Cardiac muscle cell (in vitro differentiated cells and primary cell): ENCODE measurements around the gene TRIM45. TPM values are rescaled to one million over a fixed set of nuclear protein-coding genes. Genes with fewer than 3 reads are reported as not detected.

Experiments
- DNase-seq, 2 donors: peaks; one replicate each; pipeline versions ENCODE4 v3.0.0 to v3.0.0-alpha.2; 2010 to 2017; ENCODE audit warnings: low read depth in 1 of 2, low spot score in 1 of 2
- H3K27ac ChIP-seq: fragments of 200-600 bp; sonication (generic); 2 replicates; pipeline ENCODE4 v1.5.1; 2016
- H3K27me3 ChIP-seq: fragments of 200-600 bp; sonication (generic); 2 replicates; pipeline ENCODE4 v1.6.0; 2016; ENCODE audit warnings: control low read depth
- H3K36me3 ChIP-seq: fragments of 200-600 bp; sonication (generic); 2 replicates; pipeline ENCODE4 v1.5.1; 2016; ENCODE audit warnings: control low read depth
- H3K4me1 ChIP-seq: fragments of 200-600 bp; sonication (generic); 2 replicates; pipeline ENCODE4 v1.8.1; 2017; ENCODE audit warnings: low read depth, mild to moderate bottlenecking, mixed run types
- H3K4me3 ChIP-seq: fragments of 200-600 bp; sonication (generic); 2 replicates; pipeline ENCODE4 v1.5.1; 2016; ENCODE audit warnings: mild to moderate bottlenecking
- H3K9me3 ChIP-seq: fragments of 200-600 bp; sonication (generic); 2 replicates; pipeline ENCODE4 v1.5.1; 2017; ENCODE audit warnings: low read depth, mild to moderate bottlenecking, control low read depth
- polyA plus RNA-seq: library from polyadenylated mRNA; unstranded; fragments of >200 nt; fragmentation: Nextera tagmentation; extraction: Ambion mirVana; gene quantifications from 2 replicates; pipeline ENCODE4 v1.2.1, GENCODE V29; 2016
- total RNA-seq: library from RNA; depleted of rRNA; stranded (reverse); fragments of >200 nt; gene quantifications from 2 replicates; pipeline ENCODE4 v1.2.3, GENCODE V29; 2016
- TF ChIP-seq, protein P1 (sequence below): IDR thresholded peaks from 2 replicates; pipeline ENCODE4 v1.5.1; 2012; ENCODE audit warnings: low read depth, mild to moderate bottlenecking, low read length

The TRIM45 gene, protein sequence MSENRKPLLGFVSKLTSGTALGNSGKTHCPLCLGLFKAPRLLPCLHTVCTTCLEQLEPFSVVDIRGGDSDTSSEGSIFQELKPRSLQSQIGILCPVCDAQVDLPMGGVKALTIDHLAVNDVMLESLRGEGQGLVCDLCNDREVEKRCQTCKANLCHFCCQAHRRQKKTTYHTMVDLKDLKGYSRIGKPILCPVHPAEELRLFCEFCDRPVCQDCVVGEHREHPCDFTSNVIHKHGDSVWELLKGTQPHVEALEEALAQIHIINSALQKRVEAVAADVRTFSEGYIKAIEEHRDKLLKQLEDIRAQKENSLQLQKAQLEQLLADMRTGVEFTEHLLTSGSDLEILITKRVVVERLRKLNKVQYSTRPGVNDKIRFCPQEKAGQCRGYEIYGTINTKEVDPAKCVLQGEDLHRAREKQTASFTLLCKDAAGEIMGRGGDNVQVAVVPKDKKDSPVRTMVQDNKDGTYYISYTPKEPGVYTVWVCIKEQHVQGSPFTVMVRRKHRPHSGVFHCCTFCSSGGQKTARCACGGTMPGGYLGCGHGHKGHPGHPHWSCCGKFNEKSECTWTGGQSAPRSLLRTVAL
- 9.9 and 21.5 TPM in 2 replicates for total RNA-seq
- polyA plus RNA-seq, result 15.9 and 17.2 TPM in 2 replicates

DNA sequence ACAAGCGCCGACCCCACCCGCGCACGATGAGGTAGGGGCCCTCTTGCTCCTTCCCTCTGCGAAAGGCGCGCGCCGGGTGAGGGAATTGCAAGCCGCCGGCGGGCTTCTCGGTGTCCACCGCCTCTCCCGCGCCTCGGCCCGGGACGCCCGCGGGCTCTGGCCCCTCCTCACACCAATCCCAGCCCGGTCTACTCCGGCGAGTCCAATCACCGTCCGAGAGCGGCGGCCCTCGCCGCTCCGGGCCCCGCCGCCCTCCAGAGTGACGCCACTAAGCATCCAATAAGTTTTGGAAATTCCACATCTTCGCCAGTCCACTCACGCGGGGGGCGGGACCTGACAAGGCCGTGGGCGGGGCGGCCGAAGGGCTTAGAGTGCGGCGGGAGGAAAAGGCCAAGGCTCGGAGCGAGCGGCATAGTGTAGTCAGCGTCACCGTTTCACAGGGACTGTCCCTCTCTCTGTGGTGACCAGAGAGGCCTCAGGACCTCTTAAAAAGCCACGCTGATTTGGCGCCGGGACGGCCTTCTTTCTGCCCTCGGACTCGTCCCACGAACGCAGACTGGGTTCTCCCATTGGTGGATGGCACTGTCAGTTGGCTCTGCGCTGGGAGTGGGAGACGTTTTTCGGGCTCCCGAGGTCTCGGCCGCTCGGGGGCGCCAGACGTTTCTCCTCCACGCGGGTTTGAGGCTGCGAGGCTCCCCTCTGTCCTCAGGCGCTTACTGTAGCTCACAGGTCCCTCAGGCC, at the start of gene TRIM45:
TSS of gene TRIM45 (minus strand) at position 161 of the 741 bp plus-strand sequence. CDS start 548 bp downstream, outside the sequence.
- Histone ChIP-seq H3K36me3 (no peaks in the 10 kb centered on the region), H3K27me3 (no peaks in the 10 kb centered on the region), H3K4me1 (peaks cover 12% of the 10 kb centered on the region), H3K27ac (peak within 1 kb of the TSS; percentile 93), H3K4me3 (peak within 1 kb of the TSS; percentile 56), H3K9me3 (no peaks in the 10 kb centered on the region)
- TF ChIP-seq, protein P1, sequence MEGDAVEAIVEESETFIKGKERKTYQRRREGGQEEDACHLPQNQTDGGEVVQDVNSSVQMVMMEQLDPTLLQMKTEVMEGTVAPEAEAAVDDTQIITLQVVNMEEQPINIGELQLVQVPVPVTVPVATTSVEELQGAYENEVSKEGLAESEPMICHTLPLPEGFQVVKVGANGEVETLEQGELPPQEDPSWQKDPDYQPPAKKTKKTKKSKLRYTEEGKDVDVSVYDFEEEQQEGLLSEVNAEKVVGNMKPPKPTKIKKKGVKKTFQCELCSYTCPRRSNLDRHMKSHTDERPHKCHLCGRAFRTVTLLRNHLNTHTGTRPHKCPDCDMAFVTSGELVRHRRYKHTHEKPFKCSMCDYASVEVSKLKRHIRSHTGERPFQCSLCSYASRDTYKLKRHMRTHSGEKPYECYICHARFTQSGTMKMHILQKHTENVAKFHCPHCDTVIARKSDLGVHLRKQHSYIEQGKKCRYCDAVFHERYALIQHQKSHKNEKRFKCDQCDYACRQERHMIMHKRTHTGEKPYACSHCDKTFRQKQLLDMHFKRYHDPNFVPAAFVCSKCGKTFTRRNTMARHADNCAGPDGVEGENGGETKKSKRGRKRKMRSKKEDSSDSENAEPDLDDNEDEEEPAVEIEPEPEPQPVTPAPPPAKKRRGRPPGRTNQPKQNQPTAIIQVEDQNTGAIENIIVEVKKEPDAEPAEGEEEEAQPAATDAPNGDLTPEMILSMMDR, result peak; percentile 90
- DNase-seq, result peak; percentile 98 to 99

DNA sequence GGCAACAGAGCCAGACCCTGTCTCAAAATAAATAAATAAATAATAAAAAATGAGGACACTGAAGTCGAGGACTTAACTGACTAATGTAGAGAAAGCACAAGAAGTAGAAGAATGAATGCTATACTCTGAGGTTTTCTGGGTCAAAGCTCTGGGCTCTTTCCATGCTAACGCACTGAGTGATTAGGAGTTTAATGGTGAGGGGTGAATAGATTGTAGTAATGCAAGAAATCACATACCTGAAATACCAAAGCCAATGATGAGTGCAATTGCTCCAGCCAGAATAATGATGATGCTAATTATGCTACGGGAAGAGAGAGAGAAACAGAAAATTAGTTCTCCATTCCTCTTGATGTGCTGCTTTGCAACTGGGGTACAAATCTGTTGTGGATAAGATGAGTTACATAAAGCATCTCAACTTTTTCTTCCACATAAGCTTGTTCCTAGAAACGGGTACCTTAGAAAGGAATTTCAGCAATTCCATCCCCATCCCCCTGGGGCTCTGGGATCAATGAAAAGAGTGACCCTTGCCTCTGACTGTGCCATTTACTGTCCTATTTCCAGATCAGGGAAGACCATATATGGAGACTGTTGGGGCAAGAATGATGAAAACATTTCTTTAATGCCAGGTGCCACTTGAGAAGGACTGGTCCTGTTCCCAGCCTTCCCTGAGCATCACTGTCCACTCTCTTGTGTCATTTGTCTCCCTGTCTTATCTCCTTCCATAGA, 48.5 kb upstream of the TRIM45 start:
- H3K36me3 ChIP-seq, result no peaks in the 10 kb centered on the region
- H3K27ac ChIP-seq, result no peak overlapping the region
- DNase-seq, result no peak
- H3K27me3 ChIP-seq, result no peaks in the 10 kb centered on the region
- H3K9me3 ChIP-seq, result no peaks in the 10 kb centered on the region
- TF ChIP-seq, protein P1, result no peak
- no peaks in the 10 kb centered on the region for H3K4me1 ChIP-seq
- H3K4me3 ChIP-seq, result no peak overlapping the region

DNA sequence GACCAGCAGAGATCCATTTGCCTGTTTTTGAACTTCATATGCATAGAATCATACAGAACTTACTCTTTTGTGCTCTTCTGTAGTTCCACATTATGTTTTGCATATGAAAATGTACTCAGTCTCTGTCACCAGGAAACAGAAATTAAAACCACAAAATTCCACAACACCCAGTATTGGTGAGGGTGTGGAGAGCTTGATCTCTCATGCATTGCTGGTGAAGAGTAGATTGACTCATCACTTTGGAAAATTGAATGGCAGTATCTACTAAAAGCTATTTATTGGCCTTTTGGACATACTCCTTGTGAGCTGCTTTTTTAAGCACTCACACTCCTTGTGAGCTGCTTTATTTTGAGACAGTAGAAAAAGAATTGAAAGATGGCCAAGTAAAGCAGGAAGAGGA, 45.9 kb upstream of the TRIM45 start:
- H3K27ac ChIP-seq, result no peak overlapping the region
- H3K27me3 ChIP-seq, result no peaks in the 10 kb centered on the region
- TF ChIP-seq, protein P1, result no peak
- no peaks in the 10 kb centered on the region for H3K36me3 ChIP-seq
- no peak overlapping the region for H3K4me3 ChIP-seq
- H3K9me3 ChIP-seq, result no peaks in the 10 kb centered on the region
- DNase-seq, result no peak
- H3K4me1 ChIP-seq, result no peaks in the 10 kb centered on the region

DNA sequence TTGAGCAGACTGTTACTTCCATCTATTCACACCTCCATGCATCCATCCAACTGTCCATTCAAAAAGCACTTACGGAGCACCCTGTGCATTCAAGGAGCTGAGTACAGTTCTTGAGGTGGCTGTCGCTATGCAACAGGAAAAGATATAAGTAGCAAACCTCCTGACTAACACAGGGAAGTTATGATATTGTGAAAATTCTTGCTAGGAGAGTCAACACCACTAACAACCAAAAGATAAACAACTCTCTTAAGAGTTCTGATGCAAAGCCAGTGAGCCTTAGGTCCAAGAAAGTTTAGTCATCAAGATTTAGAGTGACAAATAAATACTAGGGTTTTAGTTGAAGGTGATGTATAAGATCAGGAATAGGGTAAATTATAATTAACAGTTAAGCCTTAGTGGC, 44.5 kb upstream of the TRIM45 start:
- Histone ChIP-seq H3K9me3 (no peaks in the 10 kb centered on the region), H3K36me3 (no peaks in the 10 kb centered on the region), H3K4me1 (no peaks in the 10 kb centered on the region), H3K27ac (no peak overlapping the region), H3K27me3 (no peaks in the 10 kb centered on the region), H3K4me3 (no peak overlapping the region)
- DNase-seq, result peak in 1 of 2 donors; percentile 19
- TF ChIP-seq, protein P1, result no peak

DNA sequence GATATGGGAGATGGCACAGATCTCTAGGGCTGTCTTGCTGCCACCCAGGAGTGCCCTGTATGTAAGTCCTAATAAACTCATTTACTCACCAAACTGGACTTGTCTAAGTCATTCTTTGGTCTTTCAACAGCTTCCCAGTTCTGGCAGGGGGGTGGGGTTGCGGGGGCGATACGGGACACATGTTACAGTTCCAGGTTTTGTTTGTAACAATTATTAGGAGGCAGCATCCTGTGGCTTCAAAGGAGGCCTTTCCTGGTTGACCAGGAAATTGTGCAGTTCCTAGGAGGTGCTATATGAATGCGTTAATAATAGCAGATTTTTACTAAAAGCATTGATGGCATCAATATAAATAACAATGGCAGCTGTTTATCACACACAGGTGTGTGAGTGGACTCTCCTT, 42.7 kb upstream of the TRIM45 start:
- H3K36me3 ChIP-seq, result no peaks in the 10 kb centered on the region
- TF ChIP-seq, protein P1, result no peak
- no peaks in the 10 kb centered on the region for H3K9me3 ChIP-seq
- no peaks in the 10 kb centered on the region for H3K27me3 ChIP-seq
- H3K4me3 ChIP-seq, result no peak overlapping the region
- H3K4me1 ChIP-seq, result no peaks in the 10 kb centered on the region
- DNase-seq, result no peak
- H3K27ac ChIP-seq, result no peak overlapping the region
